HepG2 (cell line): ENCODE data around the gene PDLIM7. TPM values are rescaled to one million over a fixed set of nuclear protein-coding genes. Genes with fewer than 3 reads are reported as not detected.

ENCODE experiments used
- ADNP ChIP-seq: sonication (generic); formaldehyde crosslinking; IDR thresholded peaks from 2 replicates; pipeline ENCODE4 v1.4.0; 2020; ENCODE audit warnings: missing genetic modification reagents
- GTF3A ChIP-seq: sonication (generic); formaldehyde crosslinking; conservative IDR thresholded peaks from 2 replicates; pipeline ENCODE4 v1.4.0; 2020; ENCODE audit warnings: mild to moderate bottlenecking, missing genetic modification reagents
- HDAC1 ChIP-seq: sonication (generic); formaldehyde crosslinking; IDR thresholded peaks from 2 replicates; pipeline ENCODE4 v1.5.1; 2020; ENCODE audit warnings: mild to moderate bottlenecking, missing genetic modification reagents
- ONECUT2 ChIP-seq: sonication (generic); formaldehyde crosslinking; IDR thresholded peaks from 2 replicates; pipeline ENCODE4 v1.4.0; 2020; ENCODE audit warnings: missing genetic modification reagents
- PBX3 ChIP-seq: sonication (generic); formaldehyde crosslinking; IDR thresholded peaks from 2 replicates; pipeline ENCODE4 v1.8.1; 2023; ENCODE audit warnings: missing genetic modification reagents, inconsistent platforms, borderline replicate concordance
- RAD21 ChIP-seq: fragments of 450-650 bp; formaldehyde crosslinking; IDR thresholded peaks from 2 replicates; pipeline ENCODE4 v1.5.0; 2020; ENCODE audit warnings: mild to moderate bottlenecking
- SRSF4 ChIP-seq: fragments of 200-400 bp; formaldehyde crosslinking; IDR thresholded peaks from one replicate; pipeline ENCODE4 v1.6.1; 2018; ENCODE audit warnings: mild to moderate bottlenecking, low read depth, low read length, moderate library complexity; ENCODE audit not compliant: poor library complexity, severe bottlenecking
- TRIM24 ChIP-seq: sonication (generic); formaldehyde crosslinking; IDR thresholded peaks from 2 replicates; pipeline ENCODE4 v1.8.0; 2022; ENCODE audit warnings: mild to moderate bottlenecking, missing genetic modification reagents
- ZNF326 ChIP-seq: sonication (generic); formaldehyde crosslinking; IDR thresholded peaks from 2 replicates; pipeline ENCODE4 v1.4.0; 2020; ENCODE audit warnings: missing genetic modification reagents, borderline replicate concordance
- ZNF432 ChIP-seq: sonication (generic); formaldehyde crosslinking; IDR thresholded peaks from 2 replicates; pipeline ENCODE4 v1.5.0; 2020; ENCODE audit warnings: missing genetic modification reagents, mild to moderate bottlenecking, borderline replicate concordance
- ZNF543 ChIP-seq: sonication (generic); formaldehyde crosslinking; IDR thresholded peaks from 2 replicates; pipeline ENCODE4 v1.4.0; 2020; ENCODE audit warnings: mild to moderate bottlenecking, missing genetic modification reagents
- ZNF776 ChIP-seq: sonication (generic); formaldehyde crosslinking; IDR thresholded peaks from 2 replicates; pipeline ENCODE4 v1.4.0; 2020; ENCODE audit warnings: mild to moderate bottlenecking, missing genetic modification reagents
- polyA plus RNA-seq, 8 experiments: library from polyadenylated mRNA; depleted of rRNA in 3 of 8; stranded (reverse) in 7 of 8; unstranded in 1 of 8; fragments of >200 nt; fragmentation: Illumina TruSeq in 4 of 8; extraction: Trizol in 4 of 8; gene quantifications; 2 replicates each; pipeline versions ENCODE4 v1.2.1 to v1.2.3, GENCODE V29; 2011 to 2016; ENCODE audit warnings: low read depth in 4 of 8, missing spikeins in 1 of 8, mixed read lengths in 1 of 8; ENCODE audit not compliant: insufficient read depth in 1 of 8
- total RNA-seq, 5 experiments: library from RNA; depleted of rRNA; stranded (reverse); fragments of >200 nt; fragmentation: Illumina TruSeq; extraction: Trizol; gene quantifications; 2 replicates each; pipeline ENCODE4 v1.2.3, GENCODE V29; 2016; ENCODE audit warnings: low read depth in 1 of 5
- TF ChIP-seq, protein P1 (sequence below): sonication (generic); formaldehyde crosslinking; IDR thresholded peaks from 2 replicates; pipeline ENCODE4 v1.8.1; 2023; ENCODE audit warnings: mild to moderate bottlenecking, inconsistent platforms, moderate library complexity, missing genetic modification reagents, borderline replicate concordance
- TF ChIP-seq, protein P2 (sequence below): sonication (generic); formaldehyde crosslinking; IDR thresholded peaks from 2 replicates; pipeline ENCODE4 v1.4.0; 2020; ENCODE audit warnings: mild to moderate bottlenecking, missing genetic modification reagents

Gene PDLIM7
- total and polyA plus RNA-seq, 2 of the 13 experiments (the other 11 are each of a cell fraction or from before 2014, with no cell fraction given) = 21.1 to 31.3 TPM

- TF ChIP-seq HDAC1 (CRISPR knock-in tag) (0 out of 2 replicates have a peak, but pooled peaks have one; percentile 45), PBX3 (CRISPR knock-in tag) (no peak), SRSF4 (no peak), GTF3A (CRISPR knock-in tag) (no peak), TRIM24 (CRISPR knock-in tag) (no peak), ZNF326 (CRISPR knock-in tag) (peak; percentile 31; the same call in 1 of the 2 replicates), ADNP (CRISPR knock-in tag) (no peak), ONECUT2 (CRISPR knock-in tag) (no peak), RAD21 (peak; percentile 30; the same call in 1 of the 2 replicates), ZNF543 (CRISPR knock-in tag) (peak; percentile 96), ZNF432 (CRISPR knock-in tag) (no peak), ZNF776 (CRISPR knock-in tag) (0 out of 2 replicates have a peak, but pooled peaks have one; percentile 49)
- TF ChIP-seq, protein P1, sequence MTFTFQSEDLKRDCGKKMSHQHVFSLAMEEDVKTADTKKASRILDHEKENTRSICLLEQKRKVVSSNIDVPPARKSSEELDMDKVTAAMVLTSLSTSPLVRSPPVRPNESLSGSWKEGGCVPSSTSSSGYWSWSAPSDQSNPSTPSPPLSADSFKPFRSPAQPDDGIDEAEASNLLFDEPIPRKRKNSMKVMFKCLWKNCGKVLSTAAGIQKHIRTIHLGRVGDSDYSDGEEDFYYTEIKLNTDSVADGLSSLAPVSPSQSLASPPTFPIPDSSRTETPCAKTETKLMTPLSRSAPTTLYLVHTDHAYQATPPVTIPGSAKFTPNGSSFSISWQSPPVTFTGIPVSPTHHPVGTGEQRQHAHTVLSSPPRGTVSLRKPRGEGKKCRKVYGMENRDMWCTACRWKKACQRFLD (CRISPR knock-in tag) = no peak
- TF ChIP-seq, protein P2, sequence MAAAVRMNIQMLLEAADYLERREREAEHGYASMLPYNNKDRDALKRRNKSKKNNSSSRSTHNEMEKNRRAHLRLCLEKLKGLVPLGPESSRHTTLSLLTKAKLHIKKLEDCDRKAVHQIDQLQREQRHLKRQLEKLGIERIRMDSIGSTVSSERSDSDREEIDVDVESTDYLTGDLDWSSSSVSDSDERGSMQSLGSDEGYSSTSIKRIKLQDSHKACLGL (CRISPR knock-in tag) = peak; percentile 45; the same call in 1 of the 2 replicates
Measured at GRCh38 chr5:177447611-177448243, 49.7 kb downstream of the PDLIM7 start (continued).
